Trophoblast cell (in vitro differentiated cells and primary cell): Measurements from ENCODE around the gene EYS.
A peak's percentile ranks its signal among the peaks of the same experiment; 100 is the strongest.

Experiments
- DNase-seq, 2 donors: peaks; one replicate each; pipeline ENCODE4 v3.0.0-alpha.2; 2016
- H2AFZ ChIP-seq: 2 replicates; pipeline ENCODE4 v1.6.1; 2013; ENCODE audit warnings: low read length, moderate library complexity, mild to moderate bottlenecking; ENCODE audit not compliant: insufficient read depth, poor library complexity
- H2AK5ac ChIP-seq: 2 replicates; pipeline ENCODE4 v1.6.1; 2013; ENCODE audit warnings: mild to moderate bottlenecking, low read length
- H2BK120ac ChIP-seq: 2 replicates; pipeline ENCODE4 v1.6.1; 2013; ENCODE audit warnings: low read length, mild to moderate bottlenecking, moderate library complexity; ENCODE audit not compliant: insufficient read depth, poor library complexity
- H2BK12ac ChIP-seq: 2 replicates; pipeline ENCODE4 v1.6.1; 2013; ENCODE audit warnings: mild to moderate bottlenecking, low read length, moderate library complexity
- H2BK5ac ChIP-seq: 2 replicates; pipeline ENCODE4 v1.6.1; 2013; ENCODE audit warnings: low read length, low read depth, moderate library complexity, mild to moderate bottlenecking; ENCODE audit not compliant: poor library complexity
- H3K14ac ChIP-seq: 2 replicates; pipeline ENCODE4 v1.6.1; 2013; ENCODE audit warnings: mild to moderate bottlenecking, low read length
- H3K18ac ChIP-seq: 2 replicates; pipeline ENCODE4 v1.6.1; 2013; ENCODE audit warnings: mild to moderate bottlenecking, low read length
- H3K23ac ChIP-seq: 2 replicates; pipeline ENCODE4 v1.6.1; 2013; ENCODE audit warnings: low read length
- H3K27ac ChIP-seq: 2 replicates; pipeline ENCODE4 v1.5.1; 2013; ENCODE audit warnings: low read depth, mild to moderate bottlenecking, inconsistent platforms, low read length, moderate library complexity
- H3K27me3 ChIP-seq: 2 replicates; pipeline ENCODE4 v1.6.1; 2013; ENCODE audit warnings: inconsistent platforms, mild to moderate bottlenecking, low read length, moderate library complexity; ENCODE audit not compliant: insufficient read depth
- H3K36me3 ChIP-seq, 2 experiments: 1 replicate in 1 of 2; 2 replicates in 1 of 2; pipeline ENCODE4 v1.6.1; 2013; ENCODE audit warnings: low read length in 2 of 2, mild to moderate bottlenecking in 2 of 2, moderate library complexity in 1 of 2; ENCODE audit not compliant: insufficient read depth in 2 of 2, control insufficient read depth in 1 of 2
- H3K4ac ChIP-seq: 2 replicates; pipeline ENCODE4 v1.6.1; 2013; ENCODE audit warnings: low read depth, mild to moderate bottlenecking, low read length, moderate library complexity
- H3K4me1 ChIP-seq, 2 experiments: 1 replicate in 1 of 2; 2 replicates in 1 of 2; pipeline ENCODE4 v1.6.1; 2013; ENCODE audit warnings: low read length in 2 of 2, mild to moderate bottlenecking in 2 of 2, moderate library complexity in 1 of 2; ENCODE audit not compliant: insufficient read depth in 2 of 2, control insufficient read depth in 1 of 2
- H3K4me2 ChIP-seq: 2 replicates; pipeline ENCODE4 v1.6.1; 2013; ENCODE audit warnings: inconsistent platforms, mild to moderate bottlenecking, low read length, moderate library complexity
- H3K4me3 ChIP-seq: 2 replicates; pipeline ENCODE4 v1.5.1; 2013; ENCODE audit warnings: mild to moderate bottlenecking, low read depth, low read length, inconsistent platforms
- H3K79me1 ChIP-seq: one replicate; pipeline ENCODE4 v1.6.1; 2013; ENCODE audit warnings: low read length
- H3K79me2 ChIP-seq: 2 replicates; pipeline ENCODE4 v1.6.1; 2013; ENCODE audit warnings: low read length, mild to moderate bottlenecking; ENCODE audit not compliant: control insufficient read depth, insufficient read depth, poor library complexity
- H3K9ac ChIP-seq: 2 replicates; pipeline ENCODE4 v1.6.1; 2013; ENCODE audit warnings: mild to moderate bottlenecking, low read length
- H3K9me3 ChIP-seq: 2 replicates; pipeline ENCODE4 v1.6.1; 2013; ENCODE audit warnings: low read depth, mild to moderate bottlenecking, control low read depth, inconsistent platforms, low read length; ENCODE audit not compliant: insufficient read depth
- H4K12ac ChIP-seq: 2 replicates; pipeline ENCODE4 v1.6.1; 2013; ENCODE audit warnings: low read depth, mild to moderate bottlenecking, low read length, moderate library complexity
- H4K8ac ChIP-seq: 2 replicates; pipeline ENCODE4 v1.6.1; 2013; ENCODE audit warnings: low read depth, mild to moderate bottlenecking, low read length, moderate library complexity
- H4K91ac ChIP-seq: one replicate; pipeline ENCODE4 v1.6.1; 2013; ENCODE audit warnings: low read depth, mild to moderate bottlenecking, low read length, moderate library complexity
- WGBS: extraction: QIAGEN DNeasy Blood & Tissue Kit; methylation state at CpG from one replicate; pipeline ENCODE4 v1.1.7; 2013; ENCODE audit warnings: missing lambda C conversion rate; ENCODE audit not compliant: insufficient read length, insufficient coverage; ENCODE audit errors: extremely low coverage; 5-methylcytosine and 5-hydroxymethylcytosine counted together

EYS gene

DNA sequence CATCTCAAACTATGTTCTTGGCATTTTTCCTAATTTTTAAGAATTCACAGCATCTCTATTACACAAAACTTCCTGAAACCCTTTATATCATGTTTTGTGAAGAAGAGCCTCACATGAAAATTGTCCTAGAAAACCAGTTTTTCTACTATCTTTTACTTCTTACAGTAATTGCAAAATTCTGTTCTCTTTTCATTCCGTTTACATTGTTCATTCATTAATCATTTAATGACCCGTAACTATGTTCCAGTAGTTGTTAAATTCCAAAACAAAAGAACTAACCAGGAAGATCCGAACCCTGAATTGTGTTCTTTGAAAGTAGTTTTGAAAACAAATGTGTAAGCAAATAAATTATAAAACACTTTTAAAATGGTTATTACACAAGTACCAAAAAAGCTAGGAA, 597.0 kb downstream of the EYS start:
- no peak overlapping the region for H3K4me2 ChIP-seq
- no peak overlapping the region for H4K12ac ChIP-seq
- no peak overlapping the region for H3K23ac ChIP-seq
- no peak overlapping the region for H2BK12ac ChIP-seq
- no peak overlapping the region for H4K91ac ChIP-seq
- H3K79me1 ChIP-seq: no peaks in the 10 kb centered on the region
- no peak overlapping the region for H2BK120ac ChIP-seq
- H3K4ac ChIP-seq: no peak overlapping the region
- H3K27ac ChIP-seq: no peak overlapping the region
- no peak overlapping the region for H2AFZ ChIP-seq
- no peaks in the 10 kb centered on the region for H3K9me3 ChIP-seq
- no peaks in the 10 kb centered on the region for H3K27me3 ChIP-seq
- no peak overlapping the region for H4K8ac ChIP-seq
- H3K14ac ChIP-seq: no peak overlapping the region
- no peaks in the 10 kb centered on the region for H3K4me1 ChIP-seq
- H3K4me3 ChIP-seq: no peak overlapping the region
- peak in 1 of 2 donors; percentile 67 for DNase-seq
- H3K18ac ChIP-seq: no peak overlapping the region
- H2BK5ac ChIP-seq: no peak overlapping the region
- H3K79me2 ChIP-seq: no peaks in the 10 kb centered on the region
- no CpG with 5 or more reads among the region's 3 CpGs for WGBS
- no peaks in the 10 kb centered on the region for H3K36me3 ChIP-seq
- no peak overlapping the region for H2AK5ac ChIP-seq
- H3K9ac ChIP-seq: no peak overlapping the region

DNA sequence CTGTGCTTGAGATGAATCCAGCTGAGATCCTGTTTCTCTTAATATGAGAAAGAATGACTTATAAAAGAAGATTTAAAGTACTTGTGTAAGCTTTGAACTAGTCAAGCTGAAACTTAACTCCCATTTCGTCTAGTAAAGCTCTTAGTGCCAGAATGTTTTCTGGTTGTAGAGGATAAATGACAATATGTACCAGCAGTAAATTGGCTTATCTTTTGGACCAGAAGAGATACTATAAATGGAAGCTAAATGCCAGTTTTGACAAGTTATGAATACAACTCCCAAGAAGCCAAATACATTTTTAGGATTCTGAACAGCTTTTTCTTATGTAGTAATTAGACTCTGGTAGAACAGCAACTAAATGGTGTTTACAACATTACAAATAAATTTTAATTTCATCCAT, 608.7 kb downstream of the EYS start:
- H3K4me2 ChIP-seq: no peak overlapping the region
- H4K91ac ChIP-seq: no peak overlapping the region
- no peaks in the 10 kb centered on the region for H3K27me3 ChIP-seq
- H3K36me3 ChIP-seq: no peaks in the 10 kb centered on the region
- H2AFZ ChIP-seq: no peak overlapping the region
- no peak overlapping the region for H2BK5ac ChIP-seq
- H3K4me1 ChIP-seq: no peaks in the 10 kb centered on the region
- H3K18ac ChIP-seq: no peak overlapping the region
- H3K79me2 ChIP-seq: no peaks in the 10 kb centered on the region
- H4K12ac ChIP-seq: no peak overlapping the region
- no peak overlapping the region for H3K23ac ChIP-seq
- no CpG with 5 or more reads among the region's 1 CpG for WGBS
- no peak overlapping the region for H3K4ac ChIP-seq
- no peak overlapping the region for H3K14ac ChIP-seq
- no peak for DNase-seq
- H4K8ac ChIP-seq: no peak overlapping the region
- no peaks in the 10 kb centered on the region for H3K79me1 ChIP-seq
- no peak overlapping the region for H3K4me3 ChIP-seq
- no peak overlapping the region for H3K27ac ChIP-seq
- H2BK120ac ChIP-seq: no peak overlapping the region
- H3K9me3 ChIP-seq: no peaks in the 10 kb centered on the region
- no peak overlapping the region for H3K9ac ChIP-seq
- no peak overlapping the region for H2BK12ac ChIP-seq
- H2AK5ac ChIP-seq: no peak overlapping the region

DNA sequence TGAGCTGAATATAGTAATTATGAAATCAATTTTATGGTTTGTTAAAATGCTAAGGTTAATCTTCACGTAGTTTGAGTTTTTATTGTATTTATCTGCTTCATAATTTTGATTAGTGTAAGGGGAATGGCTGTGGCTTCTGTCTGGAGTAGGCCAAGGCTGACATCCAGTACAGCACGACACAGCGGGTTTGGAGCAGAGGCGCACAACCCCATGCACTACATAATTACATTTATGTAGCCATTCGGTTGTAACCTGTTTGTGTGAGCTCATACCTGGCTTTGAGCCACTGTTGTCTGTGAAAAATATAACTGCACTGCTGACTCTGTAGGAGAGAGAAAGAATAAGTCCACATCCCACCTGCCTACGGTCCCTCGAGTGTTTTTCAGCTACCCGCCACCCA, 615.5 kb downstream of the EYS start:
- no peak overlapping the region for H2BK5ac ChIP-seq
- H2BK120ac ChIP-seq: no peak overlapping the region
- no peak overlapping the region for H3K23ac ChIP-seq
- H3K14ac ChIP-seq: no peak overlapping the region
- H3K18ac ChIP-seq: no peak overlapping the region
- WGBS: no CpG with 5 or more reads among the region's 8 CpGs
- H3K9me3 ChIP-seq: peaks cover 6% of the 10 kb centered on the region
- H2BK12ac ChIP-seq: no peak overlapping the region
- H3K4me1 ChIP-seq: no peaks in the 10 kb centered on the region
- no peak overlapping the region for H3K4me3 ChIP-seq
- no peak overlapping the region for H4K12ac ChIP-seq
- no peak overlapping the region for H4K8ac ChIP-seq
- H4K91ac ChIP-seq: no peak overlapping the region
- H3K27me3 ChIP-seq: no peaks in the 10 kb centered on the region
- no peak overlapping the region for H3K4me2 ChIP-seq
- H3K27ac ChIP-seq: no peak overlapping the region
- no peak overlapping the region for H2AFZ ChIP-seq
- H3K9ac ChIP-seq: no peak overlapping the region
- no peak overlapping the region for H3K4ac ChIP-seq
- H3K79me2 ChIP-seq: no peaks in the 10 kb centered on the region
- H3K36me3 ChIP-seq: no peaks in the 10 kb centered on the region
- DNase-seq: no peak
- H2AK5ac ChIP-seq: no peak overlapping the region
- no peaks in the 10 kb centered on the region for H3K79me1 ChIP-seq

DNA sequence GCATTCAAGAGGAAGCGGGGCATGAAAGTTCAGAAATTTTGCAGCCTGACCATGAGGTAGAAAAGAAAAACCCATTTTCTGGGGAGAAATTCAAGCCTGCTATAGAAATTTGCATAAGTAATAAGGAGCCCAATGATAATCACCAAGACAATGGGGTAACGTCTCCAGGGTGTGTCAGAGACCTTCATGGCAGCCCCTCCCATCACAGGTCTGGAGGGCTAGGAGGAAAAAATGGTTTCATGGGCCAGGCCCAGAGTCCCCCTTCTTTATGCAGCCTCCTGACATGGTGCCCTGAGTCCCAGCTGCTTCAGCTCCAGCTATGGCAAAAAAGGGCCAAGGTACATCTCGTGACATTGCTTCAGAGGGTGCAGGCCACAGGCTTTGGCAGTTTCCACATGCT, 618.5 kb downstream of the EYS start:
- H3K9me3 ChIP-seq: peaks cover 6% of the 10 kb centered on the region
- no peak overlapping the region for H4K91ac ChIP-seq
- no peak overlapping the region for H4K12ac ChIP-seq
- no peak overlapping the region for H4K8ac ChIP-seq
- no CpG with 5 or more reads among the region's 3 CpGs for WGBS
- H3K23ac ChIP-seq: no peak overlapping the region
- no peak overlapping the region for H2AFZ ChIP-seq
- H3K18ac ChIP-seq: no peak overlapping the region
- no peak overlapping the region for H2BK5ac ChIP-seq
- H3K79me1 ChIP-seq: no peaks in the 10 kb centered on the region
- H3K4me2 ChIP-seq: no peak overlapping the region
- no peak overlapping the region for H2BK12ac ChIP-seq
- no peak overlapping the region for H3K4me3 ChIP-seq
- no peaks in the 10 kb centered on the region for H3K4me1 ChIP-seq
- no peak overlapping the region for H3K27ac ChIP-seq
- H2AK5ac ChIP-seq: no peak overlapping the region
- H3K36me3 ChIP-seq: no peaks in the 10 kb centered on the region
- DNase-seq: no peak
- no peak overlapping the region for H3K14ac ChIP-seq
- H3K4ac ChIP-seq: no peak overlapping the region
- H3K9ac ChIP-seq: no peak overlapping the region
- H3K27me3 ChIP-seq: no peaks in the 10 kb centered on the region
- no peak overlapping the region for H2BK120ac ChIP-seq
- no peaks in the 10 kb centered on the region for H3K79me2 ChIP-seq
